Measurements from ENCODE around the gene MARCHF3.

- TF ChIP-seq CTCF (conservative IDR thresholded peaks at IDR 0.05 in 1 of 2, IDR thresholded peaks at IDR 0.05 in 1 of 2; ENCODE audit: low read depth in 1 of 2, low read length in 2 of 2) (no peak), EZH2 (IDR thresholded peaks at IDR 0.05; ENCODE audit: low read length, missing control alignments) (no peak)
Measured at GRCh38 chr5:126926187-126926586, 104.2 kb downstream of the MARCHF3 start.

Measured in fibroblast of lung (primary cell).